ENCODE results near the gene SOX13. TPM values are rescaled to one million over a fixed set of nuclear protein-coding genes. Genes with fewer than 3 reads are reported as not detected.

SOX13 gene
- total and polyA plus RNA-seq, 10 of the 15 experiments (the other 5 are each of a cell fraction or from before 2014, with no cell fraction given) = 0.04 to 0.31 (median 0.11) TPM; not detected in 7

GRCh38 chr1:204093781-204094180 lies 20.9 kb downstream of the SOX13 start:
- FAIRE-seq = no peak
- TF ChIP-seq SREBF1 (IDR thresholded peaks at IDR 0.05; ENCODE audit: low read length) (no peak), GABPA (IDR thresholded peaks at IDR 0.05; ENCODE audit: low read depth) (no peak)
- no peak overlapping the region for H3K9ac ChIP-seq (ENCODE audit: control insufficient read depth, insufficient read depth, low read length)
- ChIA-PET CTCF (interaction anchor here (0.6 to 1.1 kb wide), 3 partner anchors 10 to 41 kb away, joined by 3 read pairs; no protein-coding TSS in a partner anchor), POLR2A (interaction anchor here (1.0 kb wide), 1 partner anchor 14 kb away, joined by 3 read pairs; no protein-coding TSS in a partner anchor), RAD21 (ENCODE audit: unreplicated experiment) (interaction anchor here (1.7 kb wide), 1 partner anchor 14 kb away, joined by 6 read pairs; no protein-coding TSS in a partner anchor), SMC1A (ENCODE audit: uncharacterized antibody, unreplicated experiment) (interaction anchor here (1.0 kb wide), 1 partner anchor 9 kb away, joined by 3 read pairs; no protein-coding TSS in a partner anchor)
- in situ Hi-C loops (cut with MboI) = no loop called here
- no peaks in the 10 kb centered on the region for H4K20me1 ChIP-seq (ENCODE audit: control insufficient read depth, insufficient read depth)
- no peaks in the 10 kb centered on the region for H3K9me3 ChIP-seq (replicated peaks; ENCODE audit: control insufficient read depth, insufficient read depth, low read length)
- no peak overlapping the region for H2AFZ ChIP-seq (ENCODE audit: control insufficient read depth, low read depth, low read length)
- no peak overlapping the region for H3K27ac ChIP-seq (ENCODE audit: control insufficient read depth, insufficient read depth)
- H3K36me3 ChIP-seq (ENCODE audit: control insufficient read depth in 2 of 2, insufficient read depth in 2 of 2, low read length in 1 of 2) = no peaks in the 10 kb centered on the region
- no peaks in the 10 kb centered on the region for H3K4me1 ChIP-seq (ENCODE audit: control insufficient read depth, insufficient read depth, low read length)
- H3K79me2 ChIP-seq (ENCODE audit: control insufficient read depth, insufficient read depth, low read length) = no peaks in the 10 kb centered on the region
- intact Hi-C loops (cut with micrococcal nuclease; ENCODE audit: unreplicated experiment) = no loop called here
- DNase-seq (ENCODE audit: low read depth, low spot score) = no peak
- H3K4me2 ChIP-seq (ENCODE audit: control insufficient read depth, insufficient read depth) = no peak overlapping the region
- no peaks in the 10 kb centered on the region for H3K27me3 ChIP-seq (replicated peaks in 1 of 2; ENCODE audit: control insufficient read depth in 2 of 2, insufficient read depth in 2 of 2, low read length in 1 of 2)
- H3K4me3 ChIP-seq = no peak overlapping the region
- no peak for ATAC-seq
- BruUV-seq (replicated peaks) = no TSS peak
- 21% methylated on average over 2 of the region's 2 CpGs for WGBS (ENCODE audit: insufficient coverage, insufficient replicate concordance, low lambda C conversion rate, missing lambda C conversion rate)

DNA sequence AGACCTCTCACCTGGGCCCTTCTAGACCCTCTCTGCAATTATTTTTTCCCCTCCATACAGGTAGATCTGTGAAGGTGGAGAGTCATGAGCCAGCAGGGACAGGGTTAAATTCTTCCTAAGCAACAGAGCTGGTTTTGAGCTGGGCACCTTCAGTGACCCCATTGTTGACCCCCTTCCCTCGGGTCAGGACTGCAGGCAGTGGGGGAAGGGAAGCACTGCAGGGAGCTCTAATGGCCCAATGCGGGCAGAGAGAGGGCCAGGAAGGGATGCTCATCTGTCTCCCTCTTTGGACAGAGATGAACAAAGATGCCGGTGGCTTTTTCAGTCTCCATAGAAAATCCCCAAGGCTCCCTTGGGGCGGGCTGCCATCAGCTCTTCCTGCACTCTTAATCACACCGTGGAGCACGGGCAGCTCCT lies 21.4 kb downstream of the SOX13 start:
- ChIA-PET POLR2A (no interaction called here), SMC1A (ENCODE audit: uncharacterized antibody, unreplicated experiment) (interaction anchor here (1.2 kb wide), 1 partner anchor 14 kb away, joined by 3 read pairs; no protein-coding TSS in a partner anchor), RAD21 (ENCODE audit: unreplicated experiment) (interaction anchor here (0.7 to 1.7 kb wide), 2 partner anchors 8 to 14 kb away, joined by 4 to 6 read pairs; no protein-coding TSS in a partner anchor), CTCF (interaction anchor here (0.8 kb wide), 1 partner anchor 14 kb away, joined by 3 read pairs; no protein-coding TSS in a partner anchor)
- in situ Hi-C loops (cut with MboI) = no loop called here
- no peak overlapping the region for H3K4me3 ChIP-seq
- H3K4me2 ChIP-seq (ENCODE audit: control insufficient read depth, insufficient read depth) = no peak overlapping the region
- FAIRE-seq (no peak), DNase-seq (ENCODE audit: low read depth, low spot score) (no peak), ATAC-seq (no peak)
- H3K9ac ChIP-seq (ENCODE audit: control insufficient read depth, insufficient read depth, low read length) = no peak overlapping the region
- no peaks in the 10 kb centered on the region for H3K36me3 ChIP-seq (ENCODE audit: control insufficient read depth in 2 of 2, insufficient read depth in 2 of 2, low read length in 1 of 2)
- no peak overlapping the region for H2AFZ ChIP-seq (ENCODE audit: control insufficient read depth, low read depth, low read length)
- no peaks in the 10 kb centered on the region for H3K79me2 ChIP-seq (ENCODE audit: control insufficient read depth, insufficient read depth, low read length)
- intact Hi-C loops (cut with micrococcal nuclease; ENCODE audit: unreplicated experiment) = no loop called here
- no peak overlapping the region for H3K27ac ChIP-seq (ENCODE audit: control insufficient read depth, insufficient read depth)
- BruUV-seq (replicated peaks) = no TSS peak
- H4K20me1 ChIP-seq (ENCODE audit: control insufficient read depth, insufficient read depth) = no peaks in the 10 kb centered on the region
- 37% methylated on average over 5 of the region's 6 CpGs for WGBS (ENCODE audit: insufficient coverage, insufficient replicate concordance, low lambda C conversion rate, missing lambda C conversion rate)
- H3K4me1 ChIP-seq (ENCODE audit: control insufficient read depth, insufficient read depth, low read length) = no peaks in the 10 kb centered on the region
- TF ChIP-seq PBX3 (IDR thresholded peaks at IDR 0.05; ENCODE audit: insufficient replicate concordance, low read depth, low read length) (no peak), EP300 (IDR thresholded peaks at IDR 0.05; ENCODE audit: borderline replicate concordance in 1 of 2, control insufficient read depth in 1 of 2, low read depth in 2 of 2, low read length in 2 of 2) (no peak), SMAD5 (IDR thresholded peaks at IDR 0.05; ENCODE audit: low read depth) (no peak), BCL11A (IDR thresholded peaks at IDR 0.05; ENCODE audit: low read depth, low read length) (no peak), SUZ12 (IDR thresholded peaks at IDR 0.05; ENCODE audit: unreplicated experiment) (no peak), NFYA (IDR thresholded peaks at IDR 0.05; ENCODE audit: borderline replicate concordance, low read depth, low read length) (no peak), RAD21 (IDR thresholded peaks at IDR 0.05; ENCODE audit: insufficient read depth, low read depth, low read length) (no peak), ZNF622 (IDR thresholded peaks at IDR 0.05) (no peak), SKIL (IDR thresholded peaks at IDR 0.05; ENCODE audit: low read depth, poor library complexity, severe bottlenecking) (no peak)
- TF ChIP-seq, protein P1, sequence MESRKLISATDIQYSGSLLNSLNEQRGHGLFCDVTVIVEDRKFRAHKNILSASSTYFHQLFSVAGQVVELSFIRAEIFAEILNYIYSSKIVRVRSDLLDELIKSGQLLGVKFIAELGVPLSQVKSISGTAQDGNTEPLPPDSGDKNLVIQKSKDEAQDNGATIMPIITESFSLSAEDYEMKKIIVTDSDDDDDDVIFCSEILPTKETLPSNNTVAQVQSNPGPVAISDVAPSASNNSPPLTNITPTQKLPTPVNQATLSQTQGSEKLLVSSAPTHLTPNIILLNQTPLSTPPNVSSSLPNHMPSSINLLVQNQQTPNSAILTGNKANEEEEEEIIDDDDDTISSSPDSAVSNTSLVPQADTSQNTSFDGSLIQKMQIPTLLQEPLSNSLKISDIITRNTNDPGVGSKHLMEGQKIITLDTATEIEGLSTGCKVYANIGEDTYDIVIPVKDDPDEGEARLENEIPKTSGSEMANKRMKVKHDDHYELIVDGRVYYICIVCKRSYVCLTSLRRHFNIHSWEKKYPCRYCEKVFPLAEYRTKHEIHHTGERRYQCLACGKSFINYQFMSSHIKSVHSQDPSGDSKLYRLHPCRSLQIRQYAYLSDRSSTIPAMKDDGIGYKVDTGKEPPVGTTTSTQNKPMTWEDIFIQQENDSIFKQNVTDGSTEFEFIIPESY (IDR thresholded peaks at IDR 0.05) = no peak
- no peaks in the 10 kb centered on the region for H3K9me3 ChIP-seq (replicated peaks; ENCODE audit: control insufficient read depth, insufficient read depth, low read length)
- no peaks in the 10 kb centered on the region for H3K27me3 ChIP-seq (replicated peaks in 1 of 2; ENCODE audit: control insufficient read depth in 2 of 2, insufficient read depth in 2 of 2, low read length in 1 of 2)
